NB4 (cell line): ENCODE results near the gene CCDC88C.

Experiments
- MYC ChIP-seq: IDR thresholded peaks from 2 replicates; pipeline ENCODE4 v1.6.1; 2011; ENCODE audit warnings: low read depth, low read length
- POLR2A ChIP-seq: IDR thresholded peaks from 2 replicates; pipeline ENCODE4 v1.6.1; 2011; ENCODE audit warnings: mild to moderate bottlenecking; ENCODE audit not compliant: insufficient read length; ENCODE audit errors: extremely low read depth
- TF ChIP-seq, protein P1 (sequence below): IDR thresholded peaks from one replicate; pipeline ENCODE4 v1.5.1; 2012; ENCODE audit warnings: low read depth, low read length

DNA sequence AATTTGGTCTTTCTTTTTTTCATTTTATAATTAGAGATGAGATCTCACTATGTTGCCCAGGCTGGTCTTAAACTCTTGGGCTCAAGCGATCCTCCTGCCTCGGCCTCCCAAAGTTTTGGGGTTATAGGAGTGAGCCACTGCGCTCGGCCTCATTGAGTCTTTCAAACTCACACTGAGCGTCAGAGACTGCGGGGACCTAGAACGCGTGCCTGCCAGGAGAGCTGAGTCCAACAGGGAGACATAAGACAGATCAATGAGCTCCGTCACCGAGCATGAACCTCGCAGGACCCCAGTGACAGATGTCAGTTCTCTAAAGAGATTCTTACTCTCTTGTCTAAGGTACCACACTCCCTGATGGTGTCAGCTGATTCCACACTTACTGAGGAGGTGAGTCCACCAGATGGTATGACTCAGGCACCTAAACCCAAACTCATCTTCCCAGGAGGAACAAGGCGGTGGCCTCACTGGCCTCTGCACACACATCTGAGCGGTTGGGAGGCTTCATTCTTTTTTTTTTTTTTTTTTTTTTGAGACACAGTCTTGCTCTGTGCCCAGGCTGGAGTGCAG is 58.9 kb downstream of the CCDC88C start:
- TF ChIP-seq, protein P1, sequence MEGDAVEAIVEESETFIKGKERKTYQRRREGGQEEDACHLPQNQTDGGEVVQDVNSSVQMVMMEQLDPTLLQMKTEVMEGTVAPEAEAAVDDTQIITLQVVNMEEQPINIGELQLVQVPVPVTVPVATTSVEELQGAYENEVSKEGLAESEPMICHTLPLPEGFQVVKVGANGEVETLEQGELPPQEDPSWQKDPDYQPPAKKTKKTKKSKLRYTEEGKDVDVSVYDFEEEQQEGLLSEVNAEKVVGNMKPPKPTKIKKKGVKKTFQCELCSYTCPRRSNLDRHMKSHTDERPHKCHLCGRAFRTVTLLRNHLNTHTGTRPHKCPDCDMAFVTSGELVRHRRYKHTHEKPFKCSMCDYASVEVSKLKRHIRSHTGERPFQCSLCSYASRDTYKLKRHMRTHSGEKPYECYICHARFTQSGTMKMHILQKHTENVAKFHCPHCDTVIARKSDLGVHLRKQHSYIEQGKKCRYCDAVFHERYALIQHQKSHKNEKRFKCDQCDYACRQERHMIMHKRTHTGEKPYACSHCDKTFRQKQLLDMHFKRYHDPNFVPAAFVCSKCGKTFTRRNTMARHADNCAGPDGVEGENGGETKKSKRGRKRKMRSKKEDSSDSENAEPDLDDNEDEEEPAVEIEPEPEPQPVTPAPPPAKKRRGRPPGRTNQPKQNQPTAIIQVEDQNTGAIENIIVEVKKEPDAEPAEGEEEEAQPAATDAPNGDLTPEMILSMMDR: no peak
- TF ChIP-seq POLR2A (no peak), MYC (no peak)
